OCI-LY1 (cell line): ENCODE data around the gene EIF1B.

Experiments
- H2AFZ ChIP-seq: fragments of 200-600 bp; sonication (generic), shearing (Covaris generic); 2 replicates; pipeline ENCODE4 v1.6.0; 2014; ENCODE audit warnings: antibody characterized with exemption, mild to moderate bottlenecking, low read length
- H3F3A ChIP-seq: fragments of 200-600 bp; sonication (generic), shearing (Covaris generic); 2 replicates; pipeline ENCODE4 v1.6.0; 2014; ENCODE audit warnings: mild to moderate bottlenecking, antibody characterized with exemption, low read length, moderate library complexity; ENCODE audit not compliant: insufficient read depth
- H3K27ac ChIP-seq: fragments of 200-600 bp; sonication (generic); 2 replicates; pipeline ENCODE4 v1.5.1; 2014; ENCODE audit warnings: low read length, mixed run types, mild to moderate bottlenecking, low read depth; ENCODE audit not compliant: poor library complexity, severe bottlenecking
- H3K27me3 ChIP-seq: fragments of 200-600 bp; sonication (generic); 2 replicates; pipeline ENCODE4 v1.6.0; 2014; ENCODE audit warnings: antibody characterized with exemption, mild to moderate bottlenecking, low read length, moderate library complexity; ENCODE audit not compliant: insufficient read depth
- H3K36me3 ChIP-seq: fragments of 200-600 bp; sonication (generic); 2 replicates; pipeline ENCODE4 v1.6.1; 2014; ENCODE audit warnings: mild to moderate bottlenecking, antibody characterized with exemption, low read length, moderate library complexity, mixed read lengths; ENCODE audit not compliant: insufficient read depth
- H3K4me1 ChIP-seq: fragments of 200-600 bp; sonication (generic); 2 replicates; pipeline ENCODE4 v1.5.1; 2014; ENCODE audit warnings: mild to moderate bottlenecking, low read length, moderate library complexity; ENCODE audit not compliant: insufficient read depth, severe bottlenecking
- H3K4me2 ChIP-seq: fragments of 200-600 bp; sonication (generic), shearing (Covaris generic); 2 replicates; pipeline ENCODE4 v1.6.1; 2014; ENCODE audit warnings: low read length
- H3K4me3 ChIP-seq: fragments of 200-600 bp; sonication (generic); 2 replicates; pipeline ENCODE4 v1.5.1; 2014; ENCODE audit warnings: low read length, low read depth, mild to moderate bottlenecking, mixed read lengths; ENCODE audit not compliant: poor library complexity, severe bottlenecking
- H3K79me2 ChIP-seq: fragments of 200-600 bp; shearing (Covaris generic); 2 replicates; pipeline ENCODE4 v1.6.1; 2016; ENCODE audit warnings: mixed run types, low read length, mixed read lengths; ENCODE audit not compliant: insufficient read depth
- H3K9ac ChIP-seq: fragments of 200-600 bp; sonication (generic), shearing (Covaris generic); 2 replicates; pipeline ENCODE4 v1.6.1; 2014; ENCODE audit warnings: mild to moderate bottlenecking, low read length, mixed read lengths
- H3K9me2 ChIP-seq: fragments of 200-600 bp; sonication (generic), shearing (Covaris generic); 2 replicates; pipeline ENCODE4 v1.6.1; 2014; ENCODE audit warnings: low read depth, mild to moderate bottlenecking, low read length, mixed read lengths
- H3K9me3 ChIP-seq: fragments of 200-600 bp; shearing (Covaris generic); 2 replicates; pipeline ENCODE4 v1.6.1; 2014; ENCODE audit warnings: low read length, mixed read lengths
- H4K20me1 ChIP-seq: fragments of 200-600 bp; sonication (generic), shearing (Covaris generic); 2 replicates; pipeline ENCODE4 v1.6.0; 2016; ENCODE audit warnings: mild to moderate bottlenecking, low read length; ENCODE audit not compliant: insufficient read depth
- EZH2 ChIP-seq: fragments of 200-600 bp; sonication (generic), shearing (Covaris generic); IDR thresholded peaks from 2 replicates; pipeline ENCODE4 v1.8.0; 2017; ENCODE audit warnings: borderline replicate concordance, mixed run types, mild to moderate bottlenecking, antibody characterized with exemption, low read length, moderate library complexity, mixed read lengths
- TF ChIP-seq, protein P1 (sequence below): fragments of 200-600 bp; sonication (generic), shearing (Covaris generic); IDR thresholded peaks from 2 replicates; pipeline ENCODE4 v1.5.1; 2017; ENCODE audit warnings: mild to moderate bottlenecking, antibody characterized with exemption, low read length, moderate library complexity, mixed read lengths

Gene EIF1B

DNA sequence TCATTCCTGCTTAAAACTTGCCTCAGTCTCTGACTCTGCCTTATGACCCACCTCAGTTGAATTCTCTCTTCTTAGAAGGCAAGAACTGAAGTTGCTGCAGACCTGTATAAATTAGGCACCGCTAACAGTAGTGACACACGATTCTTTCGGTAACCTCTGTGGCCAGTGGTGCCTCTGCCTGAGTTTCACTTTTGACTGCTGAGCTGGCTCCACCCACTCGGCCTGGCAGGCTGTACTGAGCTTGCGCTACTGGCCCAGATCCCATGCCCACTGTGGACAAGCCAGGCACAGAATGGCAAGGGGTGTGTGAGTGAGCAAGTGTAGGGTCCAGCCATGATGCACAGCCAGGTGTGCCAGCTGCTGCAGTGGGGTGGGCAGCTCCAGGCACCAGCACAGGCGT is 19.1 kb upstream of the EIF1B start:
- no peak overlapping the region for H3K4me2 ChIP-seq
- H4K20me1 ChIP-seq: no peaks in the 10 kb centered on the region
- no peaks in the 10 kb centered on the region for H3K36me3 ChIP-seq
- no peaks in the 10 kb centered on the region for H3K9me2 ChIP-seq
- no peak overlapping the region for H3K9ac ChIP-seq
- no peaks in the 10 kb centered on the region for H3K79me2 ChIP-seq
- no peaks in the 10 kb centered on the region for H3K27me3 ChIP-seq
- H3F3A ChIP-seq: no peaks in the 10 kb centered on the region
- no peaks in the 10 kb centered on the region for H3K4me1 ChIP-seq
- H3K4me3 ChIP-seq: no peak overlapping the region
- H3K9me3 ChIP-seq: peaks cover 5% of the 10 kb centered on the region; the same call in 1 of the 2 replicates
- no peak for TF ChIP-seq EZH2
- no peak overlapping the region for H3K27ac ChIP-seq
- no peak overlapping the region for H2AFZ ChIP-seq

- Histone ChIP-seq H3K4me1 (no peaks in the 10 kb centered on the region), H2AFZ (no peak overlapping the region), H3K9me3 (peaks cover 5% of the 10 kb centered on the region; the same call in 1 of the 2 replicates), H3F3A (no peaks in the 10 kb centered on the region), H3K9me2 (no peaks in the 10 kb centered on the region), H3K27me3 (no peaks in the 10 kb centered on the region), H3K9ac (no peak overlapping the region), H3K4me2 (no peak overlapping the region), H3K79me2 (no peaks in the 10 kb centered on the region), H3K27ac (no peak overlapping the region), H4K20me1 (no peaks in the 10 kb centered on the region), H3K36me3 (no peaks in the 10 kb centered on the region), H3K4me3 (no peak overlapping the region)
- no peak for TF ChIP-seq EZH2
- TF ChIP-seq, protein P1, sequence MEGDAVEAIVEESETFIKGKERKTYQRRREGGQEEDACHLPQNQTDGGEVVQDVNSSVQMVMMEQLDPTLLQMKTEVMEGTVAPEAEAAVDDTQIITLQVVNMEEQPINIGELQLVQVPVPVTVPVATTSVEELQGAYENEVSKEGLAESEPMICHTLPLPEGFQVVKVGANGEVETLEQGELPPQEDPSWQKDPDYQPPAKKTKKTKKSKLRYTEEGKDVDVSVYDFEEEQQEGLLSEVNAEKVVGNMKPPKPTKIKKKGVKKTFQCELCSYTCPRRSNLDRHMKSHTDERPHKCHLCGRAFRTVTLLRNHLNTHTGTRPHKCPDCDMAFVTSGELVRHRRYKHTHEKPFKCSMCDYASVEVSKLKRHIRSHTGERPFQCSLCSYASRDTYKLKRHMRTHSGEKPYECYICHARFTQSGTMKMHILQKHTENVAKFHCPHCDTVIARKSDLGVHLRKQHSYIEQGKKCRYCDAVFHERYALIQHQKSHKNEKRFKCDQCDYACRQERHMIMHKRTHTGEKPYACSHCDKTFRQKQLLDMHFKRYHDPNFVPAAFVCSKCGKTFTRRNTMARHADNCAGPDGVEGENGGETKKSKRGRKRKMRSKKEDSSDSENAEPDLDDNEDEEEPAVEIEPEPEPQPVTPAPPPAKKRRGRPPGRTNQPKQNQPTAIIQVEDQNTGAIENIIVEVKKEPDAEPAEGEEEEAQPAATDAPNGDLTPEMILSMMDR: no peak
These were observed 18.0 kb upstream of the EIF1B start for GRCh38 chr3:40291471-40291870.

DNA sequence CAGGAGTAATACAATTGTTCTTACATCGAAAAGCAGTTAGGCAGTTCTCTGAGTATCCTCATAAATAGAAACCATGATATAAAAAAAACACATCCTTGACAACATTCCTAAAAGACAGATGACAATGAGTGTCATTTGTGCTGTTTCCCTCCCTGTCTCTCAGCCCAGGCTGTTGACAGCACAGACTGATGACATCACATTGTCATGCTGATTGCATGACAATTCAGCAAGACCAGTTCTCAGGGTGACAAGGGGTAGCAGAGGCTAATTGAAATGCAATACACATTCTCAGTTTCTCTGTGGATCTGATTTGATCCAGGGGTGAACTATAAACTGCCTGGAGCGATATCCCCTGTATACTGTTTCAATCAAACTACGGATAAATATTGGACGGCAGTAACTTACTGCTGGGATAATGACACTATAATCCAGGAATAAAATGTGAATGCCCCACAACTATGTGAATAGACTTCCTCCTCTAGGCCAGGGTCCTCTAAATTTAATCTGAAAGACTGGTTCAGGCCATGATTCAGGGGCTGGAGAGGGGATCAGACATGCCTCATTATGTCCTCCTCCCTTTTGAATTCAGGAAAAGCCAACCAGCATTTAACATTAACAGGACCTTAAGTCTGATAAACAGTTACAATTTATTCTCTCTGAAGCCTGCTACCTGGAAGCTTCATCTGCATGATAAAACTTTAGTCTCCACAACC is 16.7 kb upstream of the EIF1B start:
- no peak overlapping the region for H3K27ac ChIP-seq
- H3K4me1 ChIP-seq: no peaks in the 10 kb centered on the region
- H3K9me3 ChIP-seq: peaks cover 5% of the 10 kb centered on the region; the same call in 1 of the 2 replicates
- H3K9ac ChIP-seq: no peak overlapping the region
- H3K36me3 ChIP-seq: no peaks in the 10 kb centered on the region
- no peaks in the 10 kb centered on the region for H3K27me3 ChIP-seq
- H3K4me3 ChIP-seq: no peak overlapping the region
- no peaks in the 10 kb centered on the region for H4K20me1 ChIP-seq
- H2AFZ ChIP-seq: no peak overlapping the region
- no peaks in the 10 kb centered on the region for H3K79me2 ChIP-seq
- no peaks in the 10 kb centered on the region for H3K9me2 ChIP-seq
- H3K4me2 ChIP-seq: no peak overlapping the region
- H3F3A ChIP-seq: no peaks in the 10 kb centered on the region
- TF ChIP-seq, protein P1: no peak
- TF ChIP-seq EZH2: no peak

GRCh38 chr3:40294434-40294833 is 15.1 kb upstream of the EIF1B start:
- Histone ChIP-seq H4K20me1 (no peaks in the 10 kb centered on the region), H3K4me2 (no peak overlapping the region), H3K4me1 (no peaks in the 10 kb centered on the region), H2AFZ (no peak overlapping the region), H3K4me3 (no peak overlapping the region), H3K36me3 (no peaks in the 10 kb centered on the region), H3F3A (no peaks in the 10 kb centered on the region), H3K9me3 (peaks cover 5% of the 10 kb centered on the region; the same call in 1 of the 2 replicates), H3K27ac (no peak overlapping the region), H3K9ac (no peak overlapping the region), H3K27me3 (no peaks in the 10 kb centered on the region), H3K79me2 (no peaks in the 10 kb centered on the region), H3K9me2 (no peaks in the 10 kb centered on the region)
- TF ChIP-seq, protein P1: no peak
- no peak for TF ChIP-seq EZH2
